OCI-LY7 (cell line): ENCODE measurements around the gene RPL12.

Source experiments
- EZH2phosphoT487 ChIP-seq: fragments of 200-600 bp; sonication (generic); IDR thresholded peaks from 2 replicates; pipeline ENCODE4 v1.6.1; 2018; ENCODE audit warnings: low read depth, borderline replicate concordance, mild to moderate bottlenecking, mixed run types, antibody characterized with exemption, low read length, moderate library complexity, mixed read lengths
- TF ChIP-seq, protein P1 (sequence below): fragments of 200-600 bp; sonication (generic); conservative IDR thresholded peaks from 2 replicates; pipeline ENCODE4 v1.5.1; 2014; ENCODE audit warnings: mild to moderate bottlenecking, antibody characterized with exemption, low read length, moderate library complexity, mixed read lengths

DNA sequence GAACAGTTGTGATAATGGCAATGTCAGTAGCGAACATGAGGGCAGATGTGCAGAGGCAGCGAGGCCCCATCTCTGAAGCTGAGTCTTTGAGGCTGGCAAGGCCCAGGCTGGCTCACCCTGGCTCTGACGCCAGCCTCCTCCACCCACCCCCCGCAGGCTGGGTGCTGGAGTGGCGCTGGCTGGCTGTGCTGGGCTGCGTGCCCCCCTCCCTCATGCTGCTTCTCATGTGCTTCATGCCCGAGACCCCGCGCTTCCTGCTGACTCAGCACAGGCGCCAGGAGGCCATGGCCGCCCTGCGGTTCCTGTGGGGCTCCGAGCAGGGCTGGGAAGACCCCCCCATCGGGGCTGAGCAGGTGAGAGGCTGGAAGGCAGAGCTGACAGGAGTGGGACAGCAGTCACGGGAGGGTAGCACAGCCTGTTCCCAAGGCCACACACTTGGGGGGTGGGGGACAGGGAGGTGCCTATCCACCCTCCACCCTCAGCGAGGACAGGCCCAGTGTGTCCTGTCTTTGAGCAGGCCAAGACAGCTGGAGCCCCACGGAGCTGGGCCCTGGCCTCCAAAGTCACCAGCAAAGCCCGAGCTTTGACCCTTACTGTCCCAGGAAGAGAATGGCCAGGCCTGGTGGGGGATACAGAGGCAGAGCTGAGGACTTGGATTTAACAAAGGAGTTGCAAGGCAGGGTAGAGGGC lies 48.7 kb downstream of the RPL12 start:
- TF ChIP-seq, protein P1, sequence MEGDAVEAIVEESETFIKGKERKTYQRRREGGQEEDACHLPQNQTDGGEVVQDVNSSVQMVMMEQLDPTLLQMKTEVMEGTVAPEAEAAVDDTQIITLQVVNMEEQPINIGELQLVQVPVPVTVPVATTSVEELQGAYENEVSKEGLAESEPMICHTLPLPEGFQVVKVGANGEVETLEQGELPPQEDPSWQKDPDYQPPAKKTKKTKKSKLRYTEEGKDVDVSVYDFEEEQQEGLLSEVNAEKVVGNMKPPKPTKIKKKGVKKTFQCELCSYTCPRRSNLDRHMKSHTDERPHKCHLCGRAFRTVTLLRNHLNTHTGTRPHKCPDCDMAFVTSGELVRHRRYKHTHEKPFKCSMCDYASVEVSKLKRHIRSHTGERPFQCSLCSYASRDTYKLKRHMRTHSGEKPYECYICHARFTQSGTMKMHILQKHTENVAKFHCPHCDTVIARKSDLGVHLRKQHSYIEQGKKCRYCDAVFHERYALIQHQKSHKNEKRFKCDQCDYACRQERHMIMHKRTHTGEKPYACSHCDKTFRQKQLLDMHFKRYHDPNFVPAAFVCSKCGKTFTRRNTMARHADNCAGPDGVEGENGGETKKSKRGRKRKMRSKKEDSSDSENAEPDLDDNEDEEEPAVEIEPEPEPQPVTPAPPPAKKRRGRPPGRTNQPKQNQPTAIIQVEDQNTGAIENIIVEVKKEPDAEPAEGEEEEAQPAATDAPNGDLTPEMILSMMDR = no peak
- TF ChIP-seq EZH2phosphoT487 = no peak
